ENCODE results near the gene FIS1. TPM values are rescaled to one million over a fixed set of nuclear protein-coding genes. Genes with fewer than 3 reads are reported as not detected.

FIS1 gene
- total and polyA plus RNA-seq, 9 donors = 83.2 to 262 (median 178) TPM

DNA sequence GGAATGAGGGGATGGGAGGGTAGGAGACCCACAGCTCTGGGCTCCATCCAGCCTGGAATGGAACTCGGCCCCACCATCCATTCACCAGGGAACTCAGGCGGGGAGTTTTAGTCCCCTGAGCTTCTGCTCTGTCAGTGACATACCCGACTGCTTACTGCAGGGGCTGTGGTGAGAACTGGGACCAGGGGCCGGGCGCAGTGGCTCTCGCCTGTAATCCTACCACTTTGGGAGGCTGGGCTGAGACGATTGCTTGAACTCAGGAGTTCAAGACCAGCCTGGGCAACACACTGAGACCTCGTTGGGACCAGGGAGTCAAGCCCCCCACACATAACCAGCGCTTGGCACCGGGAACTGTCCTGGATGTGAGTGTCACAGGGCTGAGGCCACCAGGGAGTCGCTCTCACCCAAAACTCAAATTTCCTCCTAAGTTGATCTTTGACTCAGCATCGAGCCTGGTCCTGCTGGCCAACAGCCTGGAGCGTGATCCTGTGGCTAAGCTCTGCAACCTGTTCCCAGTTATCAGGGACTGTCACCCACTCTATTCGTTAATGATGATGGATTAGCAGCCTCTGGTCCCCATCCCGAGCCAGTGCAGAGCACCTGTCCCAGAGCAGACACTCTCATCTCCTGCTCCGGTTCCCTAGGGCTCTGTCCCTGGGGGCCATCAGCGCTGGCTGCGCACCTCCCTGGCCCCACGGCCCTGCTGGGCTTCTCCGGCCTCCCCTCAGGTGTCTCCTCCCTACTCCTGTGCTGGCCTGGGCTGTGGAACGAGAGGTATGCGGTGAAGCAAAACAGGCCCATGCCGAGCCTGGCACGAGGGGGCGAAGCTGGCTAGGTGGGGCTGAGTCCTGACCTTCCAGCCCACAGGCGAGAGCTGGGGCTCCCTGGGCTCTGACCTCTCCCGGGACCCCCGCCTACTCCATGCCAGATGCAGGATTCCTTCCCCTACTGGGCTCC lies 6.4 kb downstream of the FIS1 start:
- intact Hi-C loops (cut with DNase I) = no loop called here
- DNase-seq = no peak
- TF ChIP-seq, protein P1, sequence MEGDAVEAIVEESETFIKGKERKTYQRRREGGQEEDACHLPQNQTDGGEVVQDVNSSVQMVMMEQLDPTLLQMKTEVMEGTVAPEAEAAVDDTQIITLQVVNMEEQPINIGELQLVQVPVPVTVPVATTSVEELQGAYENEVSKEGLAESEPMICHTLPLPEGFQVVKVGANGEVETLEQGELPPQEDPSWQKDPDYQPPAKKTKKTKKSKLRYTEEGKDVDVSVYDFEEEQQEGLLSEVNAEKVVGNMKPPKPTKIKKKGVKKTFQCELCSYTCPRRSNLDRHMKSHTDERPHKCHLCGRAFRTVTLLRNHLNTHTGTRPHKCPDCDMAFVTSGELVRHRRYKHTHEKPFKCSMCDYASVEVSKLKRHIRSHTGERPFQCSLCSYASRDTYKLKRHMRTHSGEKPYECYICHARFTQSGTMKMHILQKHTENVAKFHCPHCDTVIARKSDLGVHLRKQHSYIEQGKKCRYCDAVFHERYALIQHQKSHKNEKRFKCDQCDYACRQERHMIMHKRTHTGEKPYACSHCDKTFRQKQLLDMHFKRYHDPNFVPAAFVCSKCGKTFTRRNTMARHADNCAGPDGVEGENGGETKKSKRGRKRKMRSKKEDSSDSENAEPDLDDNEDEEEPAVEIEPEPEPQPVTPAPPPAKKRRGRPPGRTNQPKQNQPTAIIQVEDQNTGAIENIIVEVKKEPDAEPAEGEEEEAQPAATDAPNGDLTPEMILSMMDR (IDR thresholded peaks at IDR 0.05) = no peak
- TF ChIP-seq POLR2A (IDR thresholded peaks at IDR 0.05) (no peak), EP300 (IDR thresholded peaks at IDR 0.05) (no peak)
- Histone ChIP-seq H3K27ac (peak overlapping the region in 1 of 2 donors; percentile 59), H3K9me3 (no peaks in the 10 kb centered on the region), H3K4me3 (no peak overlapping the region), H3K4me1 (ENCODE audit: insufficient read depth) (no peaks in the 10 kb centered on the region), H3K36me3 (no peaks in the 10 kb centered on the region), H3K27me3 (no peaks in the 10 kb centered on the region)
- 62 to 70% (median 68%) methylated on average over 27 to 28 of the region's 28 CpGs for WGBS, 3 donors

GRCh38 chr7:101237206-101238067 lies 7.4 kb downstream of the FIS1 start, which contains the start of gene CLDN15:
CLDN15 (minus strand) TSS chr7:101237802; CDS start chr7:101237581, 221 bp downstream.
- Histone ChIP-seq H3K4me1 (ENCODE audit: insufficient read depth) (peaks cover under 1% of the 10 kb centered on the region), H3K4me3 (peak within 1 kb of the TSS; percentile 18), H3K27ac (peak within 1 kb of the TSS; percentile 59 to 62), H3K9me3 (no peaks in the 10 kb centered on the region), H3K36me3 (no peaks in the 10 kb centered on the region), H3K27me3 (no peaks in the 10 kb centered on the region)
- DNase-seq = peak; percentile 55 to 82 (median 65)
- TF ChIP-seq EP300 (IDR thresholded peaks at IDR 0.05) (no peak), POLR2A (IDR thresholded peaks at IDR 0.05) (no peak)
- TF ChIP-seq, protein P1 (IDR thresholded peaks at IDR 0.05) = no peak
- intact Hi-C loops (cut with DNase I) = no loop called here
- 59 to 60% (median 60%) methylated on average over 20 to 31 of the region's 31 CpGs for WGBS, 3 donors

- no peaks in the 10 kb centered on the region for H3K36me3 ChIP-seq
- DNase-seq = no peak
- H3K9me3 ChIP-seq = no peaks in the 10 kb centered on the region
- intact Hi-C loops (cut with DNase I) = no loop called here
- H3K27me3 ChIP-seq = no peaks in the 10 kb centered on the region
- TF ChIP-seq POLR2A (IDR thresholded peaks at IDR 0.05) = no peak
- no peak for TF ChIP-seq EP300 (IDR thresholded peaks at IDR 0.05)
- TF ChIP-seq, protein P1 (IDR thresholded peaks at IDR 0.05) = no peak
- peaks cover 3% of the 10 kb centered on the region for H3K4me1 ChIP-seq (ENCODE audit: insufficient read depth)
- no peak overlapping the region for H3K27ac ChIP-seq
- no peak overlapping the region for H3K4me3 ChIP-seq
- WGBS, 3 donors = 88 to 95% (median 91%) methylated on average over 21 of the region's 21 CpGs
Observed at GRCh38 chr7:101236292-101236835, 8.5 kb downstream of the FIS1 start.

DNA sequence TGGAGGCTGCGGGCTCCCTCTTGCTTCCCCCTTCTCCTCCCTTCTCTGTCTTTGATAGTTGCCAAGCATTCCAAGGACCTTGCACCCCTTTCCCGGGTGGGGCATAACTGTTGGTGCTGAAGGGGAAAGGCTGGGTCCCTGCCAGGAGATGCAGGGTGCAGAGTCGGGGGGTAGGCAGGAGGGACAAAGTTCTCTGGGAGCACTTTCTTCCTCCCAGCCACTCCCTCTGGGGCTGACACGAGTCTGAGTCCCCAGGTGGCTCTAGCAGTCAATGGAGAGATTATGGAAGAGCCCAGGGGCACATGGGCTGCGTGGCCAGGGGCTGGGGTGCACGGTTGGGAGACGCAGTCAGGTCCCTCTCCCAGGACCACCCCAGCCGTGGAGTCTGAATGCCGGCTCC lies 9.4 kb downstream of the FIS1 start:
- 65 to 78% (median 70%) methylated on average over 9 of the region's 9 CpGs for WGBS, 3 donors
- H3K4me3 ChIP-seq = no peak overlapping the region
- DNase-seq = no peak

More for the DNA sequence above, 9.4 kb downstream of the FIS1 start:
- no peak overlapping the region for H3K27ac ChIP-seq
- TF ChIP-seq, protein P1 (IDR thresholded peaks at IDR 0.05) = no peak
- TF ChIP-seq POLR2A (IDR thresholded peaks at IDR 0.05) = no peak
- no peak for TF ChIP-seq EP300 (IDR thresholded peaks at IDR 0.05)
- no peaks in the 10 kb centered on the region for H3K27me3 ChIP-seq
- intact Hi-C loops (cut with DNase I) = no loop called here
- H3K9me3 ChIP-seq = no peaks in the 10 kb centered on the region
- H3K36me3 ChIP-seq = no peaks in the 10 kb centered on the region
- H3K4me1 ChIP-seq (ENCODE audit: insufficient read depth) = peaks cover 3% of the 10 kb centered on the region
